GM18502 (cell line): Measurements from ENCODE around the gene ZMIZ1.
"Not testable (repeated sequence)": the region's sequence is repeated elsewhere in the genome, so short reads cannot be mapped to it uniquely, and the experiment has no call there.

ENCODE experiments used
- ATAC-seq: cut with Tn5 transposase; IDR thresholded peaks from one replicate; pipeline ENCODE4 v1.9.1; 2021; ENCODE audit warnings: mild to moderate bottlenecking; ENCODE audit not compliant: unreplicated experiment, poor library complexity

Gene ZMIZ1

GRCh38 chr10:79030705-79031104 is 38.1 kb upstream of the ZMIZ1 start:
- no peak for ATAC-seq

- no peak for ATAC-seq
Measured at GRCh38 chr10:79031723-79032122, 37.0 kb upstream of the ZMIZ1 start.

GRCh38 chr10:79034271-79034876 is 34.4 kb upstream of the ZMIZ1 start:
- no peak for ATAC-seq

GRCh38 chr10:79036416-79036815 is 32.4 kb upstream of the ZMIZ1 start:
- ATAC-seq, result not testable (repeated sequence)

GRCh38 chr10:79038104-79038840 is 30.5 kb upstream of the ZMIZ1 start:
- ATAC-seq, result no peak

GRCh38 chr10:79038841-79039201 is 29.9 kb upstream of the ZMIZ1 start:
- no peak for ATAC-seq

- ATAC-seq, result no peak
Measured at GRCh38 chr10:79042639-79043411, 25.9 kb upstream of the ZMIZ1 start.

GRCh38 chr10:79044036-79044632 is 24.6 kb upstream of the ZMIZ1 start:
- ATAC-seq, result no peak

- ATAC-seq, result no peak
Measured at GRCh38 chr10:79044846-79045245, 23.9 kb upstream of the ZMIZ1 start.

GRCh38 chr10:79045566-79046175 is 23.1 kb upstream of the ZMIZ1 start:
- no peak for ATAC-seq

- no peak for ATAC-seq
Measured at GRCh38 chr10:79046326-79046725, 22.4 kb upstream of the ZMIZ1 start.

GRCh38 chr10:79046741-79047583 is 21.8 kb upstream of the ZMIZ1 start:
- ATAC-seq, result no peak

GRCh38 chr10:79047584-79047874 is 21.2 kb upstream of the ZMIZ1 start:
- ATAC-seq, result no peak

- ATAC-seq, result no peak
Measured at GRCh38 chr10:79047875-79048638, 20.7 kb upstream of the ZMIZ1 start.

- no peak for ATAC-seq
Measured at GRCh38 chr10:79048639-79049550, 19.9 kb upstream of the ZMIZ1 start.

GRCh38 chr10:79049931-79050895 is 18.6 kb upstream of the ZMIZ1 start:
- ATAC-seq, result no peak

GRCh38 chr10:79050896-79051555 is 17.7 kb upstream of the ZMIZ1 start:
- no peak for ATAC-seq
